RCC 7860 (cell line): ENCODE measurements around the gene CYP4F3.
"Not testable (repeated sequence)": the region's sequence is repeated elsewhere in the genome, so short reads cannot be mapped to it uniquely, and the experiment has no call there.

Experiments used
- DNase-seq: peaks from one replicate; pipeline ENCODE4 v3.0.0-alpha.2; 2015; ENCODE audit warnings: low spot score
- FAIRE-seq: peaks from 2 replicates; lab custom pipeline; 2012; peaks lifted over from hg19 to GRCh38; lab: Jason Lieb, UNC

CYP4F3 gene

DNA sequence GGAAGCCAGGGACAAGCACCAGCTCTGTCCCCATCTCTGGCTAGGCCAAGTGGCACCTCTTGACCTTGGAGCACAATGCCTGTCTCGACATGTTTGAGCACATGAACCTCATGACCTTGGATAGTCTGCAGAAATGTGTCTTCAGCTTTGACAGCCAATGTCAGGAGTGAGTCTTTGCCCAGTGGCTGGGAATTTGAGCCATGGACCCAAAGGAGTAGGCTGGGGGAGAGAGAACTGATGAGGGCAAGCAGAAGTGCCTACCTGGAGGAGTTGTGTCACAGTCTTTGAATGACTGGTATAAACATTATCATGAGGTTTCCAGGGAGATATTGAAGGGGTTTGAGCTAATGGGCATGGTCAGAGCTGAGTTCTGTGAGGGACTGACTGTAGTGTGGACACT lies 25.5 kb downstream of the CYP4F3 start:
- FAIRE-seq = no peak
- DNase-seq = no peak

DNA sequence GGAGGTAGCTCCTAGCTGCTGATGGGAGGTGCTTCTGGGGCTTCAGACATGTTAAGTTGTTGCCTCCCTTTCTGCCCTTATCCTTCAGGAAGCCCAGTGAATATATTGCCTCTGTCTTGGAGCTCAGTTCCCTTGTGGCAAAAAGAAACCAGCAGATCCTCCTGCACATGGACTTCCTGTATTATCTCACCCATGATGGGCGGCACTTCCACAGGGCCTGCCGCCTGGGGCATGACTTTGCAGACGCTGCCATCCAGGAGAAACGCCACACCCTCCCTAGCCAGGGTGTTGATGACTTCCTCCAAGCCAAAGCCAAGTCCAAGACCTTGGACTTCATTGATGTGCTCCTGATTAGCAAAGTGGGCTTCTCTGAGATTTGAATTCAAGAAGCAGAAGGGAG lies 26.2 kb downstream of the CYP4F3 start:
- no peak for FAIRE-seq
- no peak for DNase-seq

DNA sequence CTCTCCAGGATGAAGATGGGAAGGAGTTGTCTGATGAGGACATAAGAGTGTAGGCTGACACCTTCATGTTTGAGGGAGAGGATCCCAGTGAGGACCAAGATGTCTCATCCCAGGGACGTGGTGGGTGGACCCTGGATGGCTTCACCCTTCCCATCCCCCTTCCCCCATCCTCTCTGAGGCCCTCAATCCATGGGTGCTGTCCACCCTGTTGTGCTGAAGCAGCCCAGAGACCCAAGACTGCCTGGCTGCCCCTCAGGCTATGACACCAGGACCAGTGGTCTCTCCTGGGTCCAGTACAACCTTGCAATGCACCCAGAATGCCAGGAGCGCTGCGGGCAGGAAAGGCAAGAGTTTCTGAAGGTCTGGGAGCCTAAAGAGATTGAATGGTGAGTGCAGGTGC lies 28.7 kb downstream of the CYP4F3 start:
- FAIRE-seq (no peak), DNase-seq (no peak)

DNA sequence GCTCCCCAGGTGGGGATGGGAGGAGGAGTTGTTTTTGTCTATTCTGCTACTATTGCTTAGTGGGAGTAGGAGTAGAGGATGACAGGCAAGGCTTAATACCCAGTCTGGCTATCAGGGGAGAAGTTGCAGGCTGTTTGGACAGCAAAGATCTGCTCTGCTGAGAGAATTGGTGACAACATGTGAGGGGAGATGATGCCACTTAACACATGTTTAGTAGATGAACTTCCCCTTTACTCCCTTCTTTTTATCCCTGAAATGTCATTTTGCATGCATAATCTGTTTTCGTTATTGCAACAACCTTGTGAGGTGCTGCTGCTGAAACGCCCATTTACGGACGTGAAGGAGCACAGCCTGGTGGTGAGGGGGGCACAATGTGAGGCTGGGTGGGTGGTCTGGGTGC lies 29.2 kb downstream of the CYP4F3 start:
- DNase-seq (no peak), FAIRE-seq (no peak)

DNA sequence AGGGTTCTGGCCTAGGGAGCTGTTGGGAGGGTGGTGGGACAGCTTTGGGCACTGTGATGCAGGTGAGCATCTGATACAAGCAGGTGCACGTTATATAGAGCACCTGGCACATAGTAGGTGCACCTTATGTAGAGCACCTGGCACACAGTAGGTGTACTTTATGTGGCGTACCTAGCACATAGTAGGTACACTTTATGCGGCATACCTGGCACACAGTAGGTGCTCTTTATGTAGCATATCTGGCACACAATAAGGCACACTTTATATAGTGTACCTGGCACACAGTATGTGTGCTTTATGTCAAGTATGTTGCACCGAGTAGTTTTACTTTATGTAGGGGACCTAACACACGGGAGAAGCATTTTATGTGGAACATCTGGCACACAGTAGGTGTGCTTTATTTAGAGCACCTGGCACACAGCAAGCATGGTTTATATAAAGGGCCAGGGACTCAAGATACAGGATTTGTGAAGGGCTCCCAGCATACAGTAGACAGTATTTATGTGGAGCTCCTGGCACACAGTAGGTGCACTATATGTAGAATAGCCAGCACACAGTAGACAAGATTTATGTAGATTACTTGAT lies 30.6 kb downstream of the CYP4F3 start:
- no peak for FAIRE-seq

DNA sequence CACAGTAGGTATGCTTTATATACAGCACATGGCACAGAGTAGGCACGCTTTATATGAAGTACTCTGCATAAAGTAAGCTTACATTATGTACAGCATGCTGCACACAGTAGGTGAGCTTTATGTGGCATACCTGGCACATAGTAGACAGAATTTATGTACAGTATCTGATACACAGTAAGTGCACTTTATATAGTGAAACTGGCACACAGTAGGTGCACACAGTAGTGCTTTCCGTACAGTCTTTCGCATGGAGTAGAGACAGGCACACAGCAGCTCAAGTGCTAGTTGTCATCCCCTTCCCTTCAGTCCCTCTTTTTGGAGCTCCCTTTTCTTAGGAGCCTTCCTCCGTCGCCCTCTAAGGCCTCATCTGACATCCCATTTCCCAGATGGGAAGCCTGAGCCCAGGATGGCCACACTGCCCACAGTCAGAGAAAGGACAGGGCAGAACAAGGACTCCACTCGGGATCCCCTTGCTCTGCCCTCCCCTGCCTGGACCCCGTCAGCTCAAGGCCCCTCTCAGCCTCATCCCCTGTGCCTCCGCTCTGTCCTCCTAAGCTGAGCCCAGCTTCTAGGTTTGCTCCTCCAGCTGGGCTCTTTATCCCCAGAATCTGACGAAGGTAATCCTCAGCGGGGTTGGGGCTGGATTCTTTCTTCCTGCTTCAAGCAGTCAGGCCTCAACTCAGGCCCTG lies 31.3 kb downstream of the CYP4F3 start:
- FAIRE-seq = no peak
- no peak for DNase-seq

More for the DNA sequence above, 30.6 kb downstream of the CYP4F3 start:
- no peak for DNase-seq

- DNase-seq = no peak
- FAIRE-seq = no peak
These were observed 32.0 kb downstream of the CYP4F3 start, which contains the start of gene CYP4F12 for GRCh38 chr19:15672580-15673175. TSS of gene CYP4F12 (plus strand) at chr19:15673087. CDS start at chr19:15673530, 443 bp downstream.

DNA sequence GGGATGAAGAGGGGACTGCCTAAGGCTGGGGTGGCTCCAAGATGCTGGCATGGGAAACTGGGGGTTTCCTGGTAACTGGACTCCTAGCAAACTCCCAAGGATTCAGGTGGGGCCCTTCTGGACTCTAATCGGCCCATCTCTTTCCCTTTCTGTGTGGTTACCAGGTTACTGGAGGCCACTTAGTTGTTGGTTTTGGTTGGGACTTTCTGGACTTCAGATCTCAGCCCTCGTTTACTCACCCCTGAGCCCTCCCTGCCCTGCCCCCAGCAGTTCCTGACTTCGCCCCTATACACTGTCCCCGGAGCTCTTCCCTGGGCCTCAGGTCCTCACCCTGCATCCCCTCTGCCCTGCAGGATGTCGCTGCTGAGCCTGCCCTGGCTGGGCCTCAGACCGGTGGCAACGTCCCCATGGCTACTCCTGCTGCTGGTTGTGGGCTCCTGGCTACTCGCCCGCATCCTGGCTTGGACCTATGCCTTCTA lies 32.5 kb downstream of the CYP4F3 start:
- FAIRE-seq (no peak), DNase-seq (no peak)

- FAIRE-seq = no peak
- DNase-seq = no peak
These were observed 34.9 kb downstream of the CYP4F3 start for GRCh38 chr19:15675560-15675959.

- FAIRE-seq (no peak), DNase-seq (no peak)
These were observed 38.4 kb downstream of the CYP4F3 start for GRCh38 chr19:15679089-15679488.

DNA sequence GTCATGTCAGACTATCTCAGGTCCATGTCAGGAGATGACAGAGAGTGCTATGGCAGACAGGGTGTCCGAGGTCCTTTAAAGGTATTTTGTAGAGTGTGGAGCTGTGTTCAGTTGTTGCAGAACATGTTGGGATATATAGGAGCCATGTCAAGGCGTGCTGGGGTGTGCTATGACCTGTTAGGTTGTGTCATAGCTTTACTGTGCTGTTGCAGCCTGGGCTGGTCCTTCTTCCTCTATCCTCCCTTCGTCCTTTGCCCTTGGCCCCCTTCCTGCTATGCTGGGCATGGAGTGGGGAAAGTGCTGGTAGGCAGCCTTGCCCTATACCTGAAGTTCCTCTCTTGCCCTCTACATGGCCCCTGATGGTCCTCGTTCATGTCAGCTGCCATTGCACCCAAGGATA lies 39.2 kb downstream of the CYP4F3 start:
- not testable (repeated sequence) for DNase-seq, FAIRE-seq

DNA sequence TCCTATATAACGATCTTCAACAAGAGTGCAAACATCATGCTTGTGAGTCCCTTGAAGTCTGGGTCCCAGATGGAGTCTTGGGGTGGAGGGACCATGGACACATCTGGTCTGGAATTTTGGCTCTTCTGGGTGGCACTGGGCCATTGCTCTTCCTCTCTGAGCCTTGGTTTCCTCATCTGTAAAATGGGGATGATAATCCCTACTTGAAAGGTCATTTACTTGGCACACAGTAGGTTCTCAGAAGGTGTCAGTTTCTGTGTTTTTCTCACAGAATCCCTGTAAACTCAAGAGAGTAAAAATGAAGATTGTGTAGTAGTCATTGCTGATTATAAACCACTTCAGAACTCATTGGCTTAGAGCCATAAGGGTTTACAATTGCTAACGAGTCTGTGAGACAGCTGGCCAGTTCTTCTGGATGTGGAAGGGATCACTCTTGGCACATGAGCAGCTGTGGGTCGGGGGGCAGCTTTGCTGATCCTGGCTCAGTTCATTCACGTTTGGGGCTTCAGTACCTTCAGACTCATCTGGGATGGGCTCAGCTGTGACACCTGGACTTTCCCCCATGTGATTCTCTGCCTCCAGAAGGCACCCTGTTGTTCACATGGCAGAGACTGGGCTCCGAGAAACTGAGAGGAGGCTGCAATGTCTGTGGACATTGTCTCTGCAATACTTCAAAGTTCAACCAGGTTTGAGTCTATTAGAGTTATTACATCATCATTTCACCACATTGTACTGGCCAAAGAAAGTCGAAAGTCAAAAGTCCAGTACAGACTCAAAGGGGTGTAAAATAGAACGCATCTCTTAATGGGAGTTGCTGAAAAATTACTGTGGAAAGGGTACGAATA lies 40.0 kb downstream of the CYP4F3 start:
- DNase-seq (no peak), FAIRE-seq (no peak)

- no peak for FAIRE-seq
- no peak for DNase-seq
These were observed 42.7 kb downstream of the CYP4F3 start for GRCh38 chr19:15683411-15683810.

DNA sequence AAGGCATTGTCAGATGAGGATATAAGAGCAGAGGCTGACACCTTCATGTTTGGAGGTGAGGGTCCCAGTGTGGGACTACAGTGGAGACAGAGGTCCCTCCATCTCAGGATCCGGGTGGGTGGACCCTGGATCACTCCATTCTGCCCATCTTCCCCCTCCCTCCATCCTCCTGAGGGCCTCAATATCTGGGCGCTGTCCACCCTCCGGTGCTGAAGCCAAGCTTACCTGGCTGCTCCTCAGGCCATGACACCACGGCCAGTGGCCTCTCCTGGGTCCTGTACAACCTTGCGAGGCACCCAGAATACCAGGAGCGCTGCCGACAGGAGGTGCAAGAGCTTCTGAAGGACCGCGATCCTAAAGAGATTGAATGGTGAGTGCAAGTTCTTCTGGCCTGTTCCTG lies 44.1 kb downstream of the CYP4F3 start:
- FAIRE-seq (no peak), DNase-seq (no peak)

- no peak for DNase-seq
- FAIRE-seq = no peak
These were observed 56.0 kb downstream of the CYP4F3 start for GRCh38 chr19:15696654-15697194.

- no peak for FAIRE-seq
These were observed 61.2 kb downstream of the CYP4F3 start for GRCh38 chr19:15701757-15702533.

GRCh38 chr19:15702534-15702930 lies 61.8 kb downstream of the CYP4F3 start:
- DNase-seq (no peak), FAIRE-seq (no peak)

More at GRCh38 chr19:15701757-15702533, 61.2 kb downstream of the CYP4F3 start:
- DNase-seq = no peak
